ENCODE measurements around the gene PLXNA4. TPM values are rescaled to one million over a fixed set of nuclear protein-coding genes. Genes with fewer than 3 reads are reported as not detected.
"Not testable (repeated sequence)": the region's sequence is repeated elsewhere in the genome, so short reads cannot be mapped to it uniquely, and the experiment has no call there.

Gene PLXNA4
- total RNA-seq, 1 donor from 2014 or later = 133 TPM

GRCh38 chr7:132187869-132188789 lies 388.1 kb downstream of the PLXNA4 start:
- no peak for DNase-seq (ENCODE audit: low spot score)

- DNase-seq (ENCODE audit: low spot score) = no peak
Observed at GRCh38 chr7:132187391-132187790, 388.9 kb downstream of the PLXNA4 start.

- DNase-seq (ENCODE audit: low spot score) = no peak
Observed at GRCh38 chr7:132185150-132185549, 391.1 kb downstream of the PLXNA4 start.

- DNase-seq (ENCODE audit: low spot score) = no peak
Observed at GRCh38 chr7:132183781-132184380, 392.4 kb downstream of the PLXNA4 start.

GRCh38 chr7:132182992-132183391 lies 393.3 kb downstream of the PLXNA4 start:
- no peak for DNase-seq (ENCODE audit: low spot score)

GRCh38 chr7:132181946-132182685 lies 394.2 kb downstream of the PLXNA4 start:
- no peak for DNase-seq (ENCODE audit: low spot score)

GRCh38 chr7:132181371-132181770 lies 394.9 kb downstream of the PLXNA4 start:
- no peak for DNase-seq (ENCODE audit: low spot score)

- no peak for DNase-seq (ENCODE audit: low spot score)
Observed at GRCh38 chr7:132180481-132180880, 395.8 kb downstream of the PLXNA4 start.

- no peak for DNase-seq (ENCODE audit: low spot score)
Observed at GRCh38 chr7:132179681-132180080, 396.6 kb downstream of the PLXNA4 start.

- no peak for DNase-seq (ENCODE audit: low spot score)
Observed at GRCh38 chr7:132179080-132179430, 397.2 kb downstream of the PLXNA4 start.

GRCh38 chr7:132178402-132179079 lies 397.7 kb downstream of the PLXNA4 start:
- not testable (repeated sequence) for DNase-seq (ENCODE audit: low spot score)

GRCh38 chr7:132177708-132178401 lies 398.4 kb downstream of the PLXNA4 start:
- no peak for DNase-seq (ENCODE audit: low spot score)

GRCh38 chr7:132176719-132177118 lies 399.6 kb downstream of the PLXNA4 start:
- DNase-seq (ENCODE audit: low spot score) = no peak

GRCh38 chr7:132171130-132171576 lies 405.1 kb downstream of the PLXNA4 start:
- DNase-seq (ENCODE audit: low spot score) = no peak

GRCh38 chr7:132169730-132170129 lies 406.5 kb downstream of the PLXNA4 start:
- no peak for DNase-seq (ENCODE audit: low spot score)

- DNase-seq (ENCODE audit: low spot score) = no peak
Observed at GRCh38 chr7:132168239-132168638, 408.0 kb downstream of the PLXNA4 start.

- DNase-seq (ENCODE audit: low spot score) = not testable (repeated sequence)
Observed at GRCh38 chr7:132165695-132166094, 410.6 kb downstream of the PLXNA4 start.

GRCh38 chr7:132164558-132165125 lies 411.6 kb downstream of the PLXNA4 start:
- DNase-seq (ENCODE audit: low spot score) = no peak

GRCh38 chr7:132162556-132163144 lies 413.6 kb downstream of the PLXNA4 start:
- DNase-seq (ENCODE audit: low spot score) = no peak

- DNase-seq (ENCODE audit: low spot score) = no peak
Observed at GRCh38 chr7:132161976-132162375, 414.3 kb downstream of the PLXNA4 start.
